ENCODE data around the gene VSTM2B. TPM values are rescaled to one million over a fixed set of nuclear protein-coding genes. Genes with fewer than 3 reads are reported as not detected.

VSTM2B gene
- total and polyA plus RNA-seq, 2 of the 13 experiments (the other 11 are each of a cell fraction or from before 2014, with no cell fraction given): not detected

DNA sequence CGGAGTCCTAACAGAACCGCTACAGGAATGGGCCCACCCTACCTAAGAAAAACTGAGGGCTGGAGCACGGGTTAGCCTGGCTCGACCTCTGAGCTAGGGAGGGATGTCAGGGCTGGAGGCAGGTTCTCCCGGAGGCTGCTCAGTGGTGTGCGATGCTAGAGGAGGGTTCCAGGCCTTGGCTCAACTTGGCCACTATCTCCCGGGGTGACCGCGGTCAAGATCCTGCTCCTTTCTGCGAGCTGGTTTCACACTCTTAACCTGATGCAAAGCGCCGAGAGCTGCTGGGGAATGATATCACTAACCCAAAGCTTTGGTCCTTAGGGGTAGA is 80.6 kb downstream of the VSTM2B start (continued):
- TF ChIP-seq, protein P1, sequence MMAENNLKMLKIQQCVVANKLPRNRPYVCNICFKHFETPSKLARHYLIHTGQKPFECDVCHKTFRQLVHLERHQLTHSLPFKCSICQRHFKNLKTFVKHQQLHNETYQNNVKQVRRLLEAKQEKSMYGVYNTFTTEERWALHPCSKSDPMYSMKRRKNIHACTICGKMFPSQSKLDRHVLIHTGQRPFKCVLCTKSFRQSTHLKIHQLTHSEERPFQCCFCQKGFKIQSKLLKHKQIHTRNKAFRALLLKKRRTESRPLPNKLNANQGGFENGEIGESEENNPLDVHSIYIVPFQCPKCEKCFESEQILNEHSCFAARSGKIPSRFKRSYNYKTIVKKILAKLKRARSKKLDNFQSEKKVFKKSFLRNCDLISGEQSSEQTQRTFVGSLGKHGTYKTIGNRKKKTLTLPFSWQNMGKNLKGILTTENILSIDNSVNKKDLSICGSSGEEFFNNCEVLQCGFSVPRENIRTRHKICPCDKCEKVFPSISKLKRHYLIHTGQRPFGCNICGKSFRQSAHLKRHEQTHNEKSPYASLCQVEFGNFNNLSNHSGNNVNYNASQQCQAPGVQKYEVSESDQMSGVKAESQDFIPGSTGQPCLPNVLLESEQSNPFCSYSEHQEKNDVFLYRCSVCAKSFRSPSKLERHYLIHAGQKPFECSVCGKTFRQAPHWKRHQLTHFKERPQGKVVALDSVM (CRISPR knock-in tag; IDR thresholded peaks at IDR 0.05): no peak
- TF ChIP-seq ZNF7 (CRISPR knock-in tag; IDR thresholded peaks at IDR 0.05) (no peak), ZNF776 (CRISPR knock-in tag; IDR thresholded peaks at IDR 0.05) (no peak), CREM (IDR thresholded peaks at IDR 0.05) (peak; percentile 91), CREM (CRISPR knock-in tag; IDR thresholded peaks at IDR 0.05) (no peak), MYPOP (CRISPR knock-in tag; IDR thresholded peaks at IDR 0.05) (no peak), ZNF350 (CRISPR knock-in tag; IDR thresholded peaks at IDR 0.05; ENCODE audit: borderline replicate concordance, low read depth) (peak; percentile 44; the same call in 1 of the 2 replicates), CREB1 (IDR thresholded peaks at IDR 0.05) (no peak), CREB1 (CRISPR knock-in tag; IDR thresholded peaks at IDR 0.05) (peak; percentile 76), DR1 (CRISPR knock-in tag; IDR thresholded peaks at IDR 0.05) (0 out of 2 replicates have a peak, but pooled peaks have one; percentile 16), MXD1 (CRISPR knock-in tag; IDR thresholded peaks at IDR 0.05) (no peak; the same call in 1 of the 2 replicates), ZBTB42 (CRISPR knock-in tag; IDR thresholded peaks at IDR 0.05) (no peak), THAP8 (CRISPR knock-in tag; IDR thresholded peaks at IDR 0.05; ENCODE audit: borderline replicate concordance) (no peak), REL (CRISPR knock-in tag; conservative IDR thresholded peaks at IDR 0.05) (peak; percentile 8; the same call in 1 of the 2 replicates), ATF1 (CRISPR knock-in tag; IDR thresholded peaks at IDR 0.05) (peak; percentile 86), ZNF687 (CRISPR knock-in tag; IDR thresholded peaks at IDR 0.05) (peak; percentile 42; the same call in 1 of the 2 replicates), KDM5A (IDR thresholded peaks at IDR 0.05; ENCODE audit: borderline replicate concordance, low read length) (peak; percentile 95)
- TF ChIP-seq, protein P2, sequence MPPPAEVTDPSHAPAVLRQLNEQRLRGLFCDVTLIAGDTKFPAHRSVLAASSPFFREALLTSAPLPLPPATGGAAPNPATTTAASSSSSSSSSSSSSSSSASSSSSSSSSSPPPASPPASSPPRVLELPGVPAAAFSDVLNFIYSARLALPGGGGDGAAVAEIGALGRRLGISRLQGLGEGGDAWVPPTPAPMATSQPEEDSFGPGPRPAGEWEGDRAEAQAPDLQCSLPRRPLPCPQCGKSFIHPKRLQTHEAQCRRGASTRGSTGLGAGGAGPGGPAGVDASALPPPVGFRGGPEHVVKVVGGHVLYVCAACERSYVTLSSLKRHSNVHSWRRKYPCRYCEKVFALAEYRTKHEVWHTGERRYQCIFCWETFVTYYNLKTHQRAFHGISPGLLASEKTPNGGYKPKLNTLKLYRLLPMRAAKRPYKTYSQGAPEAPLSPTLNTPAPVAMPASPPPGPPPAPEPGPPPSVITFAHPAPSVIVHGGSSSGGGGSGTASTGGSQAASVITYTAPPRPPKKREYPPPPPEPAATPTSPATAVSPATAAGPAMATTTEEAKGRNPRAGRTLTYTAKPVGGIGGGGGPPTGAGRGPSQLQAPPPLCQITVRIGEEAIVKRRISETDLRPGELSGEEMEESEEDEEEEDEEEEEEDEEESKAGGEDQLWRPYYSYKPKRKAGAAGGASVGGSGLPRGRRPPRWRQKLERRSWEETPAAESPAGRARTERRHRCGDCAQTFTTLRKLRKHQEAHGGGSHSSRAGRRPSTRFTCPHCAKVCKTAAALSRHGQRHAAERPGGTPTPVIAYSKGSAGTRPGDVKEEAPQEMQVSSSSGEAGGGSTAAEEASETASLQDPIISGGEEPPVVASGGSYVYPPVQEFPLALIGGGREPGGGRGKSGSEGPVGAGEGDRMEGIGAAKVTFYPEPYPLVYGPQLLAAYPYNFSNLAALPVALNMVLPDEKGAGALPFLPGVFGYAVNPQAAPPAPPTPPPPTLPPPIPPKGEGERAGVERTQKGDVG (CRISPR knock-in tag; IDR thresholded peaks at IDR 0.05; ENCODE audit: borderline replicate concordance): no peak; the same call in 1 of the 2 replicates
